Ramos (cell line): ENCODE data around the gene XYLB.
"Not testable (repeated sequence)": the region's sequence is repeated elsewhere in the genome, so short reads cannot be mapped to it uniquely, and the experiment has no call there.

Source experiments
- in situ Hi-C: fragments of 300-500 bp; cut with MboI; formaldehyde crosslinking; loops from one replicate; pipeline ENCODE4 v1.14.3; 2022; ENCODE audit warnings: low sequenced_read_pairs; ENCODE audit not compliant: unreplicated experiment

Gene XYLB

GRCh38 chr3:38346587-38347410 is at the start of gene XYLB:
XYLB (plus strand) TSS chr3:38346785; CDS start chr3:38346869, 84 bp downstream.
- in situ Hi-C loops = loop anchor here (10.0 kb wide), 1 partner anchor 128 kb away; no protein-coding TSS in a partner anchor

GRCh38 chr3:38297053-38297452 is 49.5 kb upstream of the XYLB start:
- in situ Hi-C loops = not testable (repeated sequence)

GRCh38 chr3:38297537-38297936 is 49.0 kb upstream of the XYLB start:
- in situ Hi-C loops = no loop called here

- in situ Hi-C loops = no loop called here
Measured at GRCh38 chr3:38297947-38298711, 48.5 kb upstream of the XYLB start.

GRCh38 chr3:38306941-38307340 is 39.6 kb upstream of the XYLB start:
- in situ Hi-C loops = no loop called here

GRCh38 chr3:38307599-38307998 is 39.0 kb upstream of the XYLB start:
- in situ Hi-C loops = no loop called here

GRCh38 chr3:38308456-38308855 is 38.1 kb upstream of the XYLB start:
- in situ Hi-C loops = no loop called here

- in situ Hi-C loops = no loop called here
Measured at GRCh38 chr3:38311476-38311875, 35.1 kb upstream of the XYLB start.

GRCh38 chr3:38311941-38312340 is 34.6 kb upstream of the XYLB start:
- in situ Hi-C loops = no loop called here

GRCh38 chr3:38312356-38312755 is 34.2 kb upstream of the XYLB start:
- in situ Hi-C loops = no loop called here

- in situ Hi-C loops = no loop called here
Measured at GRCh38 chr3:38313263-38313662, 33.3 kb upstream of the XYLB start.

- in situ Hi-C loops = no loop called here
Measured at GRCh38 chr3:38313695-38314094, 32.9 kb upstream of the XYLB start.

GRCh38 chr3:38314112-38314763 is 32.3 kb upstream of the XYLB start:
- in situ Hi-C loops = no loop called here

- in situ Hi-C loops = no loop called here
Measured at GRCh38 chr3:38314764-38315487, 31.7 kb upstream of the XYLB start.

- in situ Hi-C loops = no loop called here
Measured at GRCh38 chr3:38315488-38316230, 30.9 kb upstream of the XYLB start.

- in situ Hi-C loops = no loop called here
Measured at GRCh38 chr3:38316356-38317191, 30.0 kb upstream of the XYLB start.

GRCh38 chr3:38317192-38317759 is 29.3 kb upstream of the XYLB start:
- in situ Hi-C loops = no loop called here
